Measurements from ENCODE around the gene PDCD1.
A peak's percentile ranks its signal among the peaks of the same experiment; 100 is the strongest.
"Not testable (repeated sequence)": the region's sequence is repeated elsewhere in the genome, so short reads cannot be mapped to it uniquely, and the experiment has no call there.

Gene PDCD1

DNA sequence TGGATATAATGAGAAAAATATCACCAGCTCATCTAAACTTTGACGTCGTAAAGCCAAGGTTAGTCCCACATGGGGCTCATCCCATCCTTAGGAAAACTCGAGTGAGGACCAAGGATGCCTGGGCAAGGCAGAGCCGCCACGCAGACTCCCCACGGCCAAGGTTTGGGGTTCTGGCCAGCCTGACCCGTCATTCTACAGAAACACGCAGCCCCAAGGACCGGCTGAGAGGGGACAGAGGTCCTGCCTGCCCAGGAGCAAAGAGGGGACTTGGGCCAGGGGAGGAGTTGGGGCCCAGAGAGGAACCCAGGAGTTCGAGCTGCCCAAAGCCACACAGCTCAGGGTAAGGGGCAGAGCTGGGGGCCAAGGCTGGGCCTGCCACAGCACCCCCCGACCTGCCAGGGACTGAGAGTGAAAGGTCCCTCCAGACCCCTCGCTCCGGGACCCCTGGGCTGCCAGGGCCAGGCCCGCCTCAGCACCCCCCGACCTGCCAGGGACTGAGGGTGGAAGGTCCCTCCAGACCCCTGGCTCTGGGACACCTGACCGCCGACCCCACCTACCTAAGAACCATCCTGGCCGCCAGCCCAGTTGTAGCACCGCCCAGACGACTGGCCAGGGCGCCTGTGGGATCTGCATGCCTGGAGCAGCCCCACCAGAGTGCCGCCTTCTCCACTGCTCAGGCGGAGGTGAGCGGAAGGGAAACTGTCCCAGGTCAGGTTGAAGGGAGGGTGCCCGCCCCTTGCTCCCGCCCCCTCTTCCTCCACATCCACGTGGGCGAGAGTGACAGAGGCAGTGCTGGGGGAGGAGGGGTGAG, at the start of gene PDCD1:
Gene PDCD1, minus strand, starts transcription at position 689 of the 811 bp plus-strand sequence. Its CDS starts 56 bp downstream, at position 633.
- peak; percentile 76 for DNase-seq

DNA sequence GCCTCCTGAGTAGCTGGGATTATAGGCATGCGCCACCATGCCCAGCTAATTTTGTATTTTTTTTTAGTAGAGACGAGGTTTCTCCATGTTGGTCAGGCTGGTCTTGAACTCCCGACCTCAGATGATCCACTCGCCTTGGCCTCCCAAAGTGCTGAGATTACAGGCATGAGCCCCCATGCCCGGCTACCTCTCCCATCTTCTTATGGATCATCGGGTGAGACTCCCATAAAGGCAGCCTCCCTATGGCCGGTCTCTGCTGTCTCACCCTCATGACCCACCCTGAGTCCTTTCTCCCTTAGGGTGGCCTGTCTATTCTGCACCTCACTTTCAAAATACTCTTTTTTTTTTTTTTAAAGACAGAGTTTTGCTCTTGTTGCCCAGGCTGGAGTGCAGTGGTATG, 49.1 kb upstream of the PDCD1 start:
- DNase-seq = not testable (repeated sequence)

DNA sequence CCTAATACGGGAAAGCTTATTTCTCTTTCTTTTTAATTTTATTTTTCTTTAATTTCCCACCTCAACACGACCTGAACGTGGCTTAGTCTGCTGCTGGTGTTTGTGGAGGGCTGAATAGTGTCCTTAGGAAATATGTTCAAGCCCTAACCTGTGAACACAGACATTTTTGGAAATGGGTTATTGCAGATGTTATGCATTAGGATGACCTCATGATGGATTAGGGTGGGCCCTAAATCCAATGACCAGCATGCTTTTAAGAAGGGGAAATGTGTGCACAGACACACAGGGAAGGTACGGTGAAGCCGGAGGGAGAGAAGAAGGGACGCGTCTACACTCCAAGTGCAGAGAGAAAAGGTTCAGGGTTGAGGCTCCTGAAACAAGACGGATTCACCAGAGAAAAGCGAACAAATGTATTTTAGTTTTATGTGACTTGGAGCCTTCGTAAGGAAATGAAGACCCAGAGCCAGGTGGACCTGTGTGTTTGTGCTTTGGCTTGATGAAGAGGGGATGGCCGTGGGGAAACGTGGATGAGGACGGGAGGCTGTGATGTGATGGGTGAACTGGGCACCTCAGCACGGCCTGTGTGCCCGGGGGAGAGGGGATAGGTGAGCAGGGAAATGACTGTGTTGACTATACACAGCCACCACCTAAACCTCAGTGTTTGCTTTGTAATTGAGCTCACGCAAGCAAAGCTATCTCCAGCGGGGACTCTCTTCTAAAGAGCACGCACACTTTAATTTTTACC, 48.3 kb upstream of the PDCD1 start:
- no peak for DNase-seq

DNA sequence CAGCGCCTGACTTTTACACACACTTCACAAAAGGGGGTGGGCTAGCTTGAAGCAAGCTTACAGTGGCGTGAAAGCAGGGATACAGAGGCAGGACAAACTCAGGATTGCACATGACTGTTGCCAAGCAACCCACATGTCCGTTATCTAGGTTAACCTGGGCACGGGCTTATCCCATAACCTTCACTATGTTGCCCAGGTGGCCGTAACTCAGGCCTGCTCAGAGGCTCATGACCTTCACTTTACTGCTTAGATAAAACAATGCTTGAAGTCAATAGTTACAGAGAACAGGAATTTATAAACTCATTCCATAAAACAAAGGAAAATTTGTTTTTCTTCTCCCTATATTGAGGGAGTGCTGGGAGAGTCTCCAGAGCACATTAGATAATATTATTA, 47.7 kb upstream of the PDCD1 start:
- not testable (repeated sequence) for DNase-seq

DNA sequence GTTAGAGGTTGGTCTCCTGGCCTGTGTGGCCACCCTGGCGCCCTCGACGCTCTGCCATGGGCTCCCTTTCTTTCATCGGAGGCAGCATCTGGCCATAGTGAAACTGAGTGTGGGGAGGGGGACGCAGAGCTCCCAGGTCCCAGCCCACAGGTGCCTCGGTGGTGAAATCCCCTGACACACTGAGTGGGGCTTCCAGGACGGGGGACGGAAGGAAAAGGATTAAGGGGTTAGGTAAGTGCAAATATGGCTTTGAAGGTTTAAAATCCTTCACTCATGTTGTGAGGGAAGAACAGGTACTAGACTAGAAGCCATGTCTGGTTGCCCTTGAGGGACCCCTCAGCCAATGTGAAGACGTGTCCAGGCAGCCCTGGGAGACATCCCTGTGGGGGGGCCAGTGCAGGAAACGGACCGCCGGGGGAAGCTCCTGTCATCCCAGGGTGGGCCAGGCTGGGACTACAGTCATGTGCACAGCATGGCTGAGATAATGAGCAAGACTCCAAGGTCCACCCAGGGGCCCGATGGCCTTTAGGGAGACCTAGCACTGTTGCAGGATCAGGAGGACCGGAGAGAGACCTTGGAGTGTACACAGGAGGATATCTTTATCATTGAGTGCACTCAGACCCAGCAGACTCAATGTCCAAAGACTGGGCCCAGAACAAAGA, 47.2 kb upstream of the PDCD1 start:
- DNase-seq = no peak

DNA sequence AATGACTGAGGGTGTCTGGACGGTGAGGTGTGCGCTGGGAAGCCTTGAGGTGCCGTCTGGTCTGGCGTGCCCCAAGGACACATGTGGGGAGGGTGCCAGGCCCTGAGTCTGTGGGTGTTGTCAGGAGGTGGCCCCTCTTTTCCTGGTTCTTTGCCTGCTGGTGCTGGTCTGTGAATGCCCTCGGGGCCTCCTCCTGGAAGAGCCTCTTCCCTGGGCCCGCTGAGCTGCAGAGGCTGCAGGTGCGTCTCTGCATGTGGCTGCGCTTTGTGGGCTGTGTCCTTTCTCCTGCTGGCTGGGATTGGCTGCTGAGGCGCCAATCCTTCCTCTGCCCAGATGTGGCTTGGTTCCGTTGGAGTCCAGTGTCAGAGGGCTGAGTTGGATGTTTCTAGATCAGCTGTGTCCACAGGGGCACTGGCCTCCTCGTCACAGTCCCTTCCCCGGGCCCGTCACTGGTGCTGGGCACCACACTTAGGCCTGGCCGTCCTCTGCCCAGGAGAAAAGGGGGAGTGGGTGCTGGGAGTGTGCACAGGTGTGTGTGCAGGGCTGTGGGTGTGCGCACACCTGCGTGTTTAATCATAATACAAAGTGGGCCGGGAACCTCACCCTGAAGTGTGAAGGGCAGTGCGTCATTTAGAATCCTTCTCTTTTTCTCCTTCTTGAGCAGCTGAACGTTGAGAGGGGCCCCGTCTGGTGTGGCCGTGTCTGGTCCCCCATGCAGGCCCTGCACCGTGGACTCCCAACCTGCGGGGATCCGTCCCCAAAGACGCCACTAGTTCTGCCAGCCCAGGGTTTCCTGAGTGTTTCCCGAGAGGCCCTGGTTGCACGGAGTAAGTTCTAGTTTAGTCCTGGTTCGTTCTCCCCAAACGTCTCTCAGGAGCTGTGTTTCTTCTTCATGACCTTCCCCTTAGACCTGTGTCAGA, 46.4 kb upstream of the PDCD1 start:
- no peak for DNase-seq

DNA sequence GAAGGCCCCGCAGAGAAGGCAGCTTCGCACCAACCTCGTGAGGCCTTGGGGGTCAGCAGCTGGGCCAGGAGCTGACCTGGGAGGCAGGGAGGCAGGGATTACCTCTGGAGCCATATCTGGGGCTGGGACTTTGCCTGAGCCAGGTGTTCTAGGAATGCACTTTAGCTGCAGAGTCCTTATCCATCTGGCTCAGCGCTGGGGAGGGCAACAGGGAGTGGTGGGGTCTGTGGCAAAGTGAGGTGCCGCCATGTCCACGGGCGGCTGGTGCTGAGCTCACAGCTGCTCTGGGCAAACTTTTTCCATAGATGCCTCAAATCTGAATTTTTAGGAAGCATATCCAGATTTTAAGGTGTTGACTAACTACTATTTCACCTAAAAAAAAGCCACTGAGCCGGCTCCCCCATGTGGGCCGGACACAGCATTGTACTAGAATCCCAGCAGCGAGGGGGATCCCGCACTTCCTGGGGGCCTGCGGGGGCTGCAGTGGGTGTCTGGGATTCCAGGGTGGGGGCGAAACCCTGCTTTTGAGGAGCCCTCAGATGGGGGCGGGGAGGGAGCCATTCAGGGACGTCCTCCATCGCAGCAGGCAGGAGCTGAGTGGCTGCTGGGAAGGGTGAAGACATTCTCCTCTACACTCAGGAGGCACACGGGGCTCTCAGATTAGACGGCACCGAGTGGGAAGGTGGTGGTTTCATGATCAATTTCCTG, 45.5 kb upstream of the PDCD1 start:
- no peak for DNase-seq

DNA sequence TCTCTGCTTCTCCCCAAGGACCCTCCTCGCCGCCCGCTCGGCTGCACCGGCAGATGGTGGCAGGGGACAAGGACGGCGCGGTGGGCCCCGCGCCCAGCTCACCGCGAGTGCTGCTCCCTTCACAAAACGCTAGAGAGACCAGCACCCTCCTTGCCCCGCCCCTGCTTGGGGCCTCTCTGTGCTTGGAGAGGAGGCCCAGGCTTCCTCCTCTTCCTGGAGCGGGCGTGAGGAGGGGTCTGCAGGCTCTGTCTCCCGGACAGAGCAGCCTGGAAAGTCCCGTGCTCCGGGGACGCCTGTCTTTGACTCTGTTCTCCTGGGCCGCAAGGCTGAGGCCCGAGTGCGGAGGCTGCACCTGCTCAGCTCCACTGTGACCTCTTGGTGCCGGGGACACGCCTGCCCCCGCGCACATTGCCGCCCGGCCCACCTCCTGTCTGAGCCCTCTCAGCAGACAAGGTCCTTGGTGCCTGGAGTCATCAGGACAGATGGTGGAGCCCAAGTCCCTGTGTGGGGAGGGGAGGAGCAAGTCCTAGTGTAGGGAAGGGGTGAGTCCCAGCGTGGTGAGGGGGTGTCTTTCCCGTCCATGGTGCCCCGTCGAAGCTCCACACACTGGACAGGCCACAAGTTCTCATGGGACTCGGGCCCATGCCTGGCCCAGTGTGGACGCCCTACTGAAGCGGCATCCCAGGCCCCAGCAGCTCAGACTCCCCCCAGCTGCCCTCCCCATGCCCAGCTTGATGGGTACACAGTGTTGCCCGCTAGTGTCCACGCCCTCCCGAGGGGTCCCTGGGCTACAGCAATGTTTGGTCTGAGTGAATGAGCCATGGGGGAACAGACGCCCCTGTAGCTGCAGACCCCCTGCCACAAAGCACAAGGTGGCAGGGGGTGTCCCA, 44.7 kb upstream of the PDCD1 start:
- no peak for DNase-seq

DNA sequence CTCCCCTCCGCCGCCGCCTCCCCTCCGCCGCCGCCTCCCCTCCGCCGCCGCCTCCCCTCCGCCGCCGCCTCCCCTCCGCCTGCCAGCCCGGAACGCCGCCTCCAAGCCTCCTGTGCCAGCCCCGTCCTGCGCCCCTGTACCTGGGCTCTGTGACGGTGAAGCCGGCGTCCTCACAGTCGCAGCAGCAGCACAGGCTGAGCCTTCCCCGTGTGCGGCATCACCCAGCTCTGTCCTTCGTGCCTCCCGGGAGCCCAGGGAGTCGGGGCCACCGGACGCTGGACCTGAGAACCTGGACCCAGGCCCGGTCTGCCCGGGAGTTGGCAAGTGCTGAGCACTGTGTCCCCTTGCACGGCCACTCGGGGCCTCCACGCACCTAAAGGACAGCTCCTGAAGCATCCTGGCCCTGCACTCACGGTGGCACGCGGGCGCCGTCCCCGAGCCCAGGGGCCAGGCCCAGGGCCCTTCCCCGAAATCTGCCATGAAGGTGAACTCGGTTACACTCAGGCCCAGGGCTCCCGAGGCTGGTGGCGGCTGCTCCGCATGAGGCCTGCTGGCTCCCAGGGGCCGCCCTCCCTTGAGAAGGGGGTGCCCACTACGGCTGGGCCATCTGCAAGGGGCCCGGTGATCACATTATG, 43.8 kb upstream of the PDCD1 start:
- DNase-seq = no peak

DNA sequence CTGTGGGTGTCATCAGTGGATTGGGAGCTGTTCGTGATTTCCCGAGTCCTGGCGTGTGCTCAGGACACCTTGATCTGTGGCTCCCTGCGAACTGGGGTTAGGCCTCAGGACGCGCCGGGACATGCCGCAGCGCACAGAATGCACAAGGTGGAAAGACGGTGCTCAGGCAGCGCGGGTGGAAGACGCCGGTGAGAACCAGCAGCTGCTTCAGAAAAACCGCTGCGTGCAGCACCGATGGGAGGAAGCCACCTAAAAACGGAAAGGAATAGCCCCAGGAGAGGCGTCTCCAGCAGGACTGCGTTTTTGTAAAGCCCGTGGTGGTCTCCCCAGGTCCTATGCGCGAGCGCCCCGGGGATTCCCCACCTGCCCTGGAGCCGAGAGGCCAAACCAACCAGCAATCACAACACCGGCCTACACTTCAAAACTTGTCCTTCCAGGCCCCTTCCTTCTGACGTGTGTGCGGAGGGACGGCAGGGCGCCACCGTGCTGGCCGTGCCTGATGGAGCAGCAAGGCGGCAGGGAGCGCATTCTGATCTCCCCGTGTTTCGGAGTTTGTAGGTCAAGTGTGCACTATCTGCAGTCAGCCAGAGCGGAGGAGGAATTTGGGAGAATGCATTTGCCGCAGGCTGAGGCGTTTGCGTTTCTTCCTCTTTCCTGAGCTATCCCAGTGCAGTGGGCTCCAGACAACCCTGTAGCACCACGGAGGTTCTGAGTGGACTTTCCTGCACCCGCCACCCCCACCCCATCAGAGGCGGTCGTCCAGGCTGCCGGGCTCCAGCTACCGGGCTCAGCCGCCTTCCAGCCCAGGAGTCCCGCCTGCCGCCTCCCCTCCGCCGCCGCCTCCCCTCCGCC, 43.0 kb upstream of the PDCD1 start:
- DNase-seq = no peak

DNA sequence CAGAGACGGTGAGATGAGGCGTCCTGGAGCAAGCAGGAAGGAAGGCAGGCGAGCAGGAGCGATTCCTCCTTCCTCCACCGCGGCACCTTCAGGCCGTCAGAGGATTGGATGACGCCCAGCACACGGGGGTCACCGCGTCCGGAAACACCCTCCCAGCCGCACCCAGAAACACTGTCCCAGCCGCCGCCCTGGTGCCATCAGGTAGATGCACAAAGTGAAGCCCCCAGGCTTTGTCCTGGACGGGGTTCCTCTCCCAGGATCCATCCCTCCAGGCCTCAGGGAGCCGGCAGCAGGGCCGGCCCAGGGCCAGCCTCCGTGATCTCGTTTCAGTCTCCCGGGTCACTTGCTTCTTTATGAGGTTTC, 42.3 kb upstream of the PDCD1 start:
- DNase-seq = no peak

DNA sequence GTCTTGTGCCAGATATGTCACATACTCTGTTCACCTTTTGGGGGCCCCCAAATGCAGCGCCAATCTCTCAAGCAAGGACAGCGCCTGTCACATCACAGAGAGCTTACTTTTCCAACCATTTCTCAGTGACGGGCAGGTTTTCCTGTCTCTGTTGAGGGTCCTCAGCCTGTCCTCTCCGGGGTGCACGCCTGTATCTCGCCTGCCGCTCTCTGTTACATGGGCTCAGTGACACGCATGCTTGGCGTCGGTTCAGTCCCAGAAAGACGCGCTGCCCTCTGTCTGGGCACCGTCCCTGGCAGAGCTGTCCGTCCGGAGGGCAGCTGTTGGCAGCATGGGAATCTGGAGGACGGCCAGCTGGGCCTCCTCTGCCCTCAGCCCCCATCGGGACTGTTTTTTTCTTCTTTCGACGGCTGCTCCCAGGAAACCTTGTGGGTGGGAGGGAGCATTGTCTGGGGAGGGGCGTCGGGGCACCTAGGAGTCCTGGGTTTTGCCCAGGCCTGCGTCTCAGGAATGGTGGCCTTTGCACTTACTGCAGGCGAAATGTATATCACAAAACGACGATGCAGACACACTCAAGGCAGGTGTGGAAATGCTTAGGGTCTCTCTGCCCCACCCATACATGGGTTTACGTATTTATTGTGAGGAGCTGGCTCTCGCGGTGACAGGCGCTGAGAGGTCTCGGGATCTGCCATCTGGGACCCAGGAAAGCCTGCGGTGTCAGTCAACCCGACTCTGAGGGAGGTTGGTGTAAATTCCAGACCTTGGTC, 41.7 kb upstream of the PDCD1 start:
- no peak for DNase-seq

DNA sequence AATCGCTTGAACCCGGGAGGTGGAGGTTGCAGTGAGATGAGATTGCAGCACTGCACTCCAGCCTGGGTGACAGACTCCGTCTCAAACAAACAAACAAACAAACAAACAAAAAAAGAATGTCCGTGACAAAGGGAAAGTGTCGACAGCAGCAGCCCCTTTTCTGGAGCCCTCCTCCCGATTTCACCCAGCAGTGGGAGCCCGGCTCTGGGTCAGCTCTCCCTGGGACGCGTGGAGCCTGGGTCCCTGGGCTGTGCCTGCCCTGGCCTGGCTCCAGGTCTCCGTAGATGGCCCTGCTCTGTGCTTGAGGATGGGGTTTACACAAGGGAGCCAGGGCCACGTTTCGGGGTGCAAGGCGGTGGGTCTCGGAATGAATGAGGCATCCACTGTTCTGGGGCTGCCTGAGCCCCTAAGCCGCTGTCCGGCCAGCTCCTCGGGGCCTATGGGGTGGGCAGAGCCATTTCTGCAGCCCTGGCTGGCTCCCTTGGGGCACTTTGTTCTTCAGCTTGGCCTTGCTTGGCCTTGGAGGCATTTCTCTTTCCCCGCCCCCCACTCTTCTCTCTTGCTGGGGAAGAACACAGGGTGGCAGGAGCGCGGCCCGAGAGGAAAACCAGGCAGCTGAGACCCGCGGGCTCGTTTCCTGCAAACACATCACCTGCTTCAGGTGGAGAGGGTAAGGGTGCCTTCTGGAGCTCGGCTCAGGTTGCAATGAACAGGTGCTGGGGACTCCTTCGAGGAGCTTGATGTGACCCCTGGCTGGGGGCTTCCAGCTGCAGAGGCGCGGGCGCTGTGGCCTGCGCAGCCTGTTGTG, 40.0 kb upstream of the PDCD1 start:
- DNase-seq = no peak

DNA sequence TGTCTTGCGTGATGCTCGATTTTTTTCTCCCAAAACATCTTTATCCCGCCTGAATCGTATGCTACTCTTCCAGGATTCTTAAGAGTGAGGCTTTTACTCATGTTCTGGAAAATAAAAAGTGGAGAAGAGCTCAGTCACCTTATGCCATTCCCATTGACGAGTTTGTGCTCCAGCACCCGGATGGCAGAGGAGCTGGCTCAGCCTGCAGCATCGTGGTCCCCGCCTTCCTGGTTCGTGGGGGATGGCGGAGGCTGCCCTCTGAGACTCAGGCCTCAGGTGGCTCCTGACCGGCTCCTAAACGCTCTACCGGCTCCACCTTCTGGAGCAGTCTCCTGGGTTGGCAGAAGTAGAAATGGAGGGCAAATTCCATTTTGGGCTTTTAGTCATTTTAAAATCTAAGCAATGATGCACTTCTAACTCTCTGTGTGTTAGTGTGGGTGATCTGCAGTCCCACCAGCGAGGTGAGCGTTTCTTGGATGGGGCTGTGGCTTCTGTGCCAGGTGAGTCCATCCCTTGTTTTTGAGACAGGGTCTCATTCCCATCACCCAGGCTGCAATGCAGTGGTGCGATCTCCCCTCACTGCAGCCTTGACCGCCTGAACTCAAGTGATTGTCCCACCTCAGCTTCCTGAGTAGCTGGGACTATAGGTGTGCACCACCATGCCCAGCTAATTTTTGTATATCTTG, 38.7 kb upstream of the PDCD1 start:
- no peak for DNase-seq

DNA sequence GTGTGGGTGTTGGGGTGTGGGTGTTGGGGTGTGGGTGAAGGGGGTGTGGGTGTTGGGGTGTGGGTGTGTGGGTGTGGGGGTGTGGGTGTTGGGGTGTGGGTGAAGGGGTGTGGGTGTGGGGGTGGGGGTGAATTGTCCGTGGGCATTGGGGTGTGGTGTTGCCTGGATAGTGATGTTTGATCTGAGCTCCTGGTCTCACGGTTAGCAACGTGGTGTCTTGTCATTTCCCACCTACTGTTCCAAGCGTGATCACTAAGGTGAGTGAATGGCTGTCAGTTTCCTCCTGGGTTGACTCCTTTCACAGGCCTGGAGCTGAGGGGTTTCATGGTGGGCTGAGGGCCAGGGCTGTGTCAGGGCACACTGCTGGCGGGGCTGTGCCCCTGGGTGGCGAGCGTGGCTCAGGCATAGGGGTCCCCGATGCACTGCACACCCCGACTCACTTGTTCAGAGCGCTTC, 38.1 kb upstream of the PDCD1 start:
- DNase-seq = no peak

DNA sequence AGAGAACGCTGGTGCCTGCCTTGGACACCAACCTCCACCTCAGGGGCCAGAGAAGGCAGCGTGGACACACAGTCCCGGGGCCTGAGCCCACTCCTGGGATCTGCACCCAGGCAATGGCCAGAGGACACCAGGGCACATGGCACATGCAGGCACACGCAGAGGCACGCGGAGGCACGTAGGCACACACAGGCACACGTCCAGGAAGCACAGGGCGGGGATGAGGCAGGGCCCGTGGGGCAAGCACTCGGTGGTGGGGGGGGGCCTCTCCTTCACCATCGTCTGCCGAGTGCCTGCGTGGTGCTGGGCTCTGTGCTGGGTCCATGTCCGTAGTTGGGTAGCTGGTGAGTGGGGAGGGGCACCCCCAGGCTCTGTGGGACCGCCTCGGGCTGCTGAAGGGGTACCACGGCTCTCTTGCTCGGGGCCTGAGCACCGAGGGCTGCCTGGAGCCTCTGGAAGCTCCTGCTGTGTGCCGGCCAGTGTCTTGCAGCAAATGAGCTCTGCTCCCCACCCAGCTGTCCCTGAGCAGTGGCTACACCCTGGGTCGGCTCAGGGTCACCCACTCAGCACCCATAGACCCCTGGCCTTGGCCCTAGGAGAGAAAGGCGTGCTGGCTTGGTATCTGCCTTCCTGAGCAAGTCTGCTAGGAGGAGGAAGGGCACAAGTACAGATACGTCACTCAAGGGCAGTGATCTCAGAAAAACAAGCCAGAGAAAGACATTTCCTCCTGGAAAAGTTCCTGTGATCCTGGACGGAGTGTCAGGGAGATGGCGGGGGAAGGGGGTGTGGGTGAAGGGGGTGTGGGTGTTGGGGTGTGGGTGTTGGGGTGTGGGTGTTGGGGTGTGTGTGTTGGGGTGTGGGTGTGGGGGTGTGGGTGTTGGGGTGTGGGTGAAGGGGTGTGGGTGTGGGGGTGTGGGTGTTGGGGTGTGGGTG, 37.3 kb upstream of the PDCD1 start:
- peak; percentile 25 for DNase-seq

Measured in CD4-positive, alpha-beta T cell treated with Interleukin-17A for 4 hours (primary cell).